K562 (cell line): ENCODE results near the gene NFE2. TPM values are rescaled to one million over a fixed set of nuclear protein-coding genes. Genes with fewer than 3 reads are reported as not detected.

ENCODE experiments used
- ARID4B ChIP-seq: sonication (generic); formaldehyde crosslinking; IDR thresholded peaks from 2 replicates; pipeline ENCODE4 v1.8.0; 2022; ENCODE audit warnings: mild to moderate bottlenecking, missing genetic modification reagents
- ATF2 ChIP-seq: sonication (generic); formaldehyde crosslinking; IDR thresholded peaks from 2 replicates; pipeline ENCODE4 v1.8.1; 2022; ENCODE audit warnings: missing genetic modification reagents
- HBP1 ChIP-seq: fragments of 450-650 bp; formaldehyde crosslinking; IDR thresholded peaks from 2 replicates; pipeline ENCODE4 v1.4.0; 2022; ENCODE audit warnings: missing genetic modification characterization
- HNRNPL ChIP-seq: fragments of 200-400 bp; formaldehyde crosslinking; IDR thresholded peaks from 2 replicates; pipeline ENCODE4 v1.6.1; 2017; ENCODE audit warnings: low read depth, mild to moderate bottlenecking, low read length
- ILF3 ChIP-seq: fragments of 450-650 bp; IDR thresholded peaks from 2 replicates; pipeline ENCODE4 v1.6.1; 2018; ENCODE audit warnings: antibody characterized with exemption, mild to moderate bottlenecking, moderate library complexity, borderline replicate concordance
- MAZ ChIP-seq, 2 experiments: fragments of 450-650 bp in 1 of 2; sonication (generic) in 1 of 2; formaldehyde crosslinking; IDR thresholded peaks in 1 of 2; conservative IDR thresholded peaks in 1 of 2; 2 replicates each; pipeline versions ENCODE4 v1.4.0 to v1.5.0; 2020; ENCODE audit warnings: mild to moderate bottlenecking in 1 of 2, missing genetic modification reagents in 1 of 2
- MLLT1 ChIP-seq, 2 experiments: fragments of 450-650 bp; IDR thresholded peaks; 2 replicates each; pipeline ENCODE4 v1.6.1; 2016
- NFXL1 ChIP-seq: fragments of 450-650 bp; formaldehyde crosslinking; IDR thresholded peaks from 2 replicates; pipeline ENCODE4 v1.4.0; 2021; ENCODE audit warnings: mild to moderate bottlenecking
- NKRF ChIP-seq: fragments of 450-650 bp; IDR thresholded peaks from 2 replicates; pipeline ENCODE4 v1.6.1; 2016; ENCODE audit warnings: borderline replicate concordance
- PCBP1 ChIP-seq: fragments of 200-400 bp; formaldehyde crosslinking; IDR thresholded peaks from 2 replicates; pipeline ENCODE4 v1.6.1; 2018; ENCODE audit warnings: mild to moderate bottlenecking, low read depth, low read length; ENCODE audit not compliant: poor library complexity, severe bottlenecking
- POLR2H ChIP-seq: IDR thresholded peaks from 2 replicates; pipeline ENCODE4 v1.6.1; 2016; ENCODE audit warnings: missing genetic modification characterization, low read depth, mild to moderate bottlenecking, control low read depth, missing compliant biosample characterization, moderate library complexity
- SP2 ChIP-seq: IDR thresholded peaks from 2 replicates; pipeline ENCODE4 v1.6.1; 2011; ENCODE audit warnings: mild to moderate bottlenecking, low read depth, low read length, moderate library complexity; ENCODE audit not compliant: poor library complexity, severe bottlenecking; ENCODE audit errors: extremely low read depth
- SUPT5H ChIP-seq: fragments of 450-650 bp; IDR thresholded peaks from 2 replicates; pipeline ENCODE4 v1.6.1; 2016
- ZSCAN32 ChIP-seq: fragments of 450-650 bp; formaldehyde crosslinking; IDR thresholded peaks from 2 replicates; pipeline ENCODE4 v1.4.0; 2020; ENCODE audit warnings: mild to moderate bottlenecking, moderate library complexity
- polyA plus RNA-seq, 8 experiments: library from polyadenylated mRNA; depleted of rRNA in 4 of 8; stranded (reverse) in 5 of 8; unstranded in 3 of 8; fragments of >200 nt; fragmentation: Nextera tagmentation in 2 of 8; fragmentation: Illumina TruSeq in 1 of 8; extraction: Ambion mirVana in 2 of 8; extraction: Trizol in 1 of 8; gene quantifications; 2 replicates each; pipeline versions ENCODE4 v1.2.1 to v1.2.3, GENCODE V29; 2011 to 2014; ENCODE audit warnings: inconsistent platforms in 1 of 8, missing spikeins in 1 of 8
- total RNA-seq, 7 experiments: library from RNA; depleted of rRNA in 6 of 7; stranded (reverse); fragments of >200 nt in 6 of 7; fragmentation: Illumina TruSeq in 2 of 7; extraction: Trizol in 2 of 7; gene quantifications; 2 replicates each; pipeline versions ENCODE4 v1.2.1 to v1.2.3, GENCODE V29; 2011 to 2021; ENCODE audit warnings: low replicate concordance in 1 of 7

Gene NFE2
- total and polyA plus RNA-seq, 9 of the 15 experiments (the other 6 are each of a cell fraction or from before 2014, with no cell fraction given), result 12.3 to 282 (median 208) TPM

GRCh38 chr12:54282949-54283593, 17.7 kb downstream of the NFE2 start (continued):
- peak; percentile 49 for TF ChIP-seq ARID4B (CRISPR knock-in tag)
- TF ChIP-seq PCBP1, result no peak
- peak; percentile 32; the same call in 1 of the 2 replicates for TF ChIP-seq SUPT5H
- TF ChIP-seq ATF2 (CRISPR knock-in tag), result no peak
- no peak for TF ChIP-seq POLR2H (tag)
- peak; percentile 26; the same call in 1 of the 2 replicates for TF ChIP-seq HBP1 (CRISPR knock-in tag)
- TF ChIP-seq NFXL1 (CRISPR knock-in tag), result peak; percentile 53; the same call in 1 of the 2 replicates
- TF ChIP-seq ILF3, result 0 out of 2 replicates have a peak, but pooled peaks have one; percentile 32
- 0 out of 4 replicates have a peak, but pooled peaks of 1 of the 2 experiments have one; percentile 23 for TF ChIP-seq MAZ (CRISPR knock-in tag; conservative IDR thresholded peaks at IDR 0.05 in 1 of 2, IDR thresholded peaks at IDR 0.05 in 1 of 2)
- 0 out of 2 replicates have a peak, but pooled peaks have one; percentile 69 for TF ChIP-seq HNRNPL
- TF ChIP-seq SP2, result no peak
- 0 out of 4 replicates have a peak, but pooled peaks of 1 of the 2 experiments have one; percentile 3 for TF ChIP-seq MLLT1 (IDR thresholded peaks at IDR 0.05)
- TF ChIP-seq ZSCAN32, result no peak
- 0 out of 2 replicates have a peak, but pooled peaks have one; percentile 41 for TF ChIP-seq NKRF
